ENCODE measurements around the gene TCIRG1.

The TCIRG1 gene

DNA sequence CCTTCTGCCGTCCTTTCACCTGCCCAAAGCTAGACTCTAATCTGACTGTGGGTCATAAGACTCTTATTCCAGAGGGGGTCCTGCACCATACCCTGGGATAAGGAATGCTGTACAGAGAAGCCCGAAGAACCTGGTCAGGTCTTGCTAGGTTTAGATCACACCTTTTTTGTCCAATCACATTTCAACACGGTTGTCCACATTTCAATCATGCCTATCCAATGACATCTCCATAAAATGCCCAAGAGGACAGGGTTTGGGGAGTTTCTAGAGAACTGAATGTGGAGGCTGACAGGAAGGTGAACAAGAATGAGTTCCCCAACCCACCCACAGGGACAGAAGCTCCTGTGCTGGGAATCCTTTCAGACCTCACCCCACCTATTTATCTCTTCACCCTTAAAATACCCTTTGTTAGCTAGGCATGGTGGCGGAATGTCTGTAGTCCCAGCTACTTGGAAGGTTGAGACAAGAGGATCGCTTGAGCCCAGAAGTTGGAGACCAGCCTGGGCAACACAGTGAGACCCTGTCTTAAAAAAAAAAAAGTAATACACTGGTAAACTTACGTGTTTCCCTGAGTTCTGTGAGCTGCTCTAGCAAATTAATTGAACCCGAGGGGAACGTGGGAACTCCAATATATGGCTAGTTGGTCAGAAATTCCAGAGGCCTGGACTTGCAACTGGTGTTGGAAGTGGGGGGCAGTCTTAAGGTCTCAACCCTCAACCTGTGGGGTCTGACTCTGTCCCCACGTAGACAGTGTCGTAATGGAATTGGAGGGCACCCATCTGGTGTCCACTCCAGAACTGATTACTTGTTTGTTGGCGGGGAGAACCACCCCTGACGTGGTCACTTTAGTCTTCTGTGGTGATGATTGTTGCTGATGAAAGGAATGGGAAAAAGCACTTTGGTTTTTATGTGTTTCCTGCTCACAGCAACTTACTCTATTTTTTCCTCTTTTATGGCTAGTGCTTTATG lies 17.8 kb downstream of the TCIRG1 start:
- TF ChIP-seq, protein P1, sequence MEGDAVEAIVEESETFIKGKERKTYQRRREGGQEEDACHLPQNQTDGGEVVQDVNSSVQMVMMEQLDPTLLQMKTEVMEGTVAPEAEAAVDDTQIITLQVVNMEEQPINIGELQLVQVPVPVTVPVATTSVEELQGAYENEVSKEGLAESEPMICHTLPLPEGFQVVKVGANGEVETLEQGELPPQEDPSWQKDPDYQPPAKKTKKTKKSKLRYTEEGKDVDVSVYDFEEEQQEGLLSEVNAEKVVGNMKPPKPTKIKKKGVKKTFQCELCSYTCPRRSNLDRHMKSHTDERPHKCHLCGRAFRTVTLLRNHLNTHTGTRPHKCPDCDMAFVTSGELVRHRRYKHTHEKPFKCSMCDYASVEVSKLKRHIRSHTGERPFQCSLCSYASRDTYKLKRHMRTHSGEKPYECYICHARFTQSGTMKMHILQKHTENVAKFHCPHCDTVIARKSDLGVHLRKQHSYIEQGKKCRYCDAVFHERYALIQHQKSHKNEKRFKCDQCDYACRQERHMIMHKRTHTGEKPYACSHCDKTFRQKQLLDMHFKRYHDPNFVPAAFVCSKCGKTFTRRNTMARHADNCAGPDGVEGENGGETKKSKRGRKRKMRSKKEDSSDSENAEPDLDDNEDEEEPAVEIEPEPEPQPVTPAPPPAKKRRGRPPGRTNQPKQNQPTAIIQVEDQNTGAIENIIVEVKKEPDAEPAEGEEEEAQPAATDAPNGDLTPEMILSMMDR (conservative IDR thresholded peaks at IDR 0.05) = no peak
- no peak for TF ChIP-seq ZFX (IDR thresholded peaks at IDR 0.05)
- H3K27ac ChIP-seq = no peak overlapping the region

DNA sequence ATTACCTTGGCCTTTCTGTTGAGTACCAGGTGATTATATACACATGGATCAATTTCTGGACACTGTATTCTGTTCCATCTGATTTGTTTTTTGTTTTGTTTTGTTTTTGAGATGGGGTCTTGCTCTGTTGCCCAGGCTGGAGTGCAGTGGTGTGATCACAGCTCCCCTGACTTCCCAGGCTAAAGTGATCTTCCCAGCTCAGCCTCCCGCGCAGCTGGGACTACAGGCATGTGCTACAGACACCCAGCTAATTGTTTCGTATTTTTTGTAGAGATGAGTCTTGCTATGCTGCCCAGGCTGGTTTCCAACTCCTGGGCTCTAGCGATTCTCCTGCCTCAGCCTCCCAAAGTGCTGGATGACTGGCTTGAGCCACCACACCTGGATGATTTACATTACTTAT lies 19.0 kb downstream of the TCIRG1 start:
- H3K27ac ChIP-seq = no peak overlapping the region
- TF ChIP-seq, protein P1 (conservative IDR thresholded peaks at IDR 0.05) = no peak
- no peak for TF ChIP-seq ZFX (IDR thresholded peaks at IDR 0.05)

DNA sequence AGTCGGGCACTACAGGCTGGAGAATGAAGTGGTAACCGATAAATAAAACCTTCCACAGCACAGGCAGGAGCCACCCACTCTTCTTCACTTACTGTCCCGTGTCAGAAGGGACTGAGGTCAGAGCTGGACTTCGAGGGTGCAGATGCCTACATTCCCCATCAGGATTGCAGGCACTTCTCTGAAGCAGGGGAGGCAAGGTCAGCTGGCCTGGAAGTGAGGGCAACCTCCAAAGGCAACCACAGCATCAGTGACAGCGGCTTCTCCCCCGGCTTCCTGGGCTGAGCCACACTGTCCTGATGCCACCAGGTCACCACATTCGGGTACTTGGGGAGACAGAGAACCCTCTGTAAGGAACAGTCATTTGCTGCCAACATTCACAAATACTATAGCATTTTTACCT lies 22.7 kb downstream of the TCIRG1 start:
- TF ChIP-seq ZFX (IDR thresholded peaks at IDR 0.05) = no peak
- TF ChIP-seq, protein P1 (conservative IDR thresholded peaks at IDR 0.05) = no peak
- H3K27ac ChIP-seq = no peak overlapping the region

DNA sequence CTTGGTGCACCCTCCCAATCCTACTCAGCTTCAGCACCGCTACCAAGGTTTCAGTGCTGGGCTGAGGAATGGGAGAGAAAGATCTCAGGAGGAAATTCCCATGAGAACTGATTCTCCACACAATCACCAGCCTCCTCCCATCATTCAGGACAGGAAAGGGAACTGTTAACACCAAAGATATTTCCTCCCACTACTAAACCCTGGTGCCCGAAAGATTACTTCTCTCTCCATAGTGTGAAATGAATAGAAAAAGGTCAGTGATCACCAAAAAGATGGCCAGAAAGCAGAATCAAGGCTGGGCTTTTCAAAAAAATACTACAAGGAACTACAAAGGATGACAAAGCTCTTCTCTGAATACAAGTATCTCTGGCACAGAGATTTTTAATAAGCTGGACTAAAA lies 26.1 kb downstream of the TCIRG1 start:
- TF ChIP-seq, protein P1 (conservative IDR thresholded peaks at IDR 0.05) = no peak
- TF ChIP-seq ZFX (IDR thresholded peaks at IDR 0.05) = no peak
- no peak overlapping the region for H3K27ac ChIP-seq

DNA sequence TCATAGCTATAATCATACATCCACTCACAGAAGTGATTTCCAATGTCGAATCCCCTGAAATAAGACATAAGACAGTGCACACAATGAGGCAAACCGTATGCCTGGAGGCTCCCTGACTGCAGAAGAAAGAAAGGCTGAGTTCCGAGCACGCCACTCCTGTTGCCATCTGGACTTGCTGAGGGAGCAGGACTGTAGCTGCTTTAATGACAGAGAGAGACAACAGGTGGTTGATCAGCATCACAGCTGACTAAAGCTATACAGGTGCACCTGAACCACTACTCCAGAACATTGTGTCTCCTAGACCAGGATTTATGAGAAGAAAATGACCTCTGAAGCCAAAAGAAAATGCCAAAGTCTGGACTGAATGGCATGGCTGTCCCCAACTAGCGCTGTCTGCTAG lies 27.0 kb downstream of the TCIRG1 start:
- TF ChIP-seq ZFX (IDR thresholded peaks at IDR 0.05) = no peak
- TF ChIP-seq, protein P1 (conservative IDR thresholded peaks at IDR 0.05) = no peak
- no peak overlapping the region for H3K27ac ChIP-seq

DNA sequence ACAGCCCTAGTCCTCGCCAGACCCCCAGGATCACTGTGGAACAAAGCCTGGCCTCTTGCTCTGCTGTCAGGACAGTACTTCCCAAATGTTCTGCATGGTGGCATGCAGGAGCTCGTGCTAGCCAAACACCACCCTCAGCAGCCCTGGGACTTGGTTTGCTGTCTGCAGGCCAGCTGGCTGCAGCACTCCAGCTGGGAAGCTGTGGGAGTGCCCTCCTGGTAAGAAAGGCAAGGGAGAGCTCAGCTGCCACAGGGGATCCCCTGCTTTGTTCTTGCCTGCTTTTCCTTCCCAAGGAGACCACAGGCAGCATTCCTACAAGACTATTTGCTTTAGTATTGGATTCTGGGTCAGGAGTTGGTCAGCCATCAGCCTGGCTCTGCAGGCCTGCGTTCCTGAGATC lies 27.9 kb downstream of the TCIRG1 start:
- no peak for TF ChIP-seq ZFX (IDR thresholded peaks at IDR 0.05)
- TF ChIP-seq, protein P1 (conservative IDR thresholded peaks at IDR 0.05) = no peak
- no peak overlapping the region for H3K27ac ChIP-seq

DNA sequence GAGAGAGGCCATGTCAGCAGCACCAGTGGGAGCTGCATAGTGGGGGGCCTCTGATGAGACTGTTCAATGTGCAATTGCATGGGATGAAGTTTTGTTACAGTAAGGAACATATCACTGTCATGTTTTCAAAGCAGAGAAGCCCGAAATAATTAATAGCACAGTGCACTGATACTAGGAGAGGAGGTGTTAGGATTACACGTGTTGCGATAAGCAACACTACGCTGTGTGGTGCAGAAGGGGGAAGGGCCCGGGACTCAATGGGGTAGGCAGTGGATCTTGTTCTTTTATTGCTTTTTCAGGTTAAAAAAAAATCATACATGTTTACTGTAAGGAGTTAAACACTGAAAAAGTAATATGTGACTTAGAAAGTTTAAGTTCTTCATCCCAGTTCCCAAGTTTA lies 29.2 kb downstream of the TCIRG1 start:
- no peak overlapping the region for H3K27ac ChIP-seq
- TF ChIP-seq, protein P1 (conservative IDR thresholded peaks at IDR 0.05) = no peak
- no peak for TF ChIP-seq ZFX (IDR thresholded peaks at IDR 0.05)
